Calu3 (cell line): Measurements from ENCODE around the gene YWHAE. TPM values are rescaled to one million over a fixed set of nuclear protein-coding genes. Genes with fewer than 3 reads are reported as not detected.

Experiments used
- BruUV-seq: library from RNA; stranded (reverse); fragments of 400-500 nt; replicated peaks from 2 replicates; lab custom pipeline; 2021; lab: Mats Ljungman, UMichigan
- CTCF ChIA-PET: fragments of 300-600 bp; sonication (Branson Sonifier 250); formaldehyde crosslinking; loops from one replicate; lab custom pipeline; 2022; ENCODE audit warnings: antibody characterized with exemption; lab: Charles Lee
- DNase-seq: peaks from one replicate; pipeline ENCODE4 v3.0.0; 2022
- H3K27ac Mint-ChIP-seq: one replicate; pipeline ENCODE4 v1.8.0; 2022; ENCODE audit warnings: mixed read lengths; ENCODE audit not compliant: unreplicated experiment
- H3K27me3 Mint-ChIP-seq: one replicate; pipeline ENCODE4 v1.8.0; 2022; ENCODE audit warnings: mixed read lengths; ENCODE audit not compliant: unreplicated experiment
- H3K36me3 Mint-ChIP-seq: one replicate; pipeline ENCODE4 v1.8.0; 2022; ENCODE audit warnings: mild to moderate bottlenecking, moderate library complexity, mixed read lengths; ENCODE audit not compliant: insufficient read depth, unreplicated experiment
- H3K4me1 Mint-ChIP-seq: one replicate; pipeline ENCODE4 v1.8.0; 2022; ENCODE audit warnings: mild to moderate bottlenecking, low read depth, mixed read lengths; ENCODE audit not compliant: unreplicated experiment
- H3K4me3 Mint-ChIP-seq: one replicate; pipeline ENCODE4 v1.8.0; 2022; ENCODE audit warnings: mild to moderate bottlenecking, low read depth, moderate library complexity, mixed read lengths; ENCODE audit not compliant: unreplicated experiment
- H3K9me3 Mint-ChIP-seq: one replicate; pipeline ENCODE4 v1.8.0; 2022; ENCODE audit warnings: low read depth, mixed read lengths; ENCODE audit not compliant: unreplicated experiment
- intact Hi-C: fragments of 100-400 bp; cut with micrococcal nuclease; formaldehyde crosslinking; loops from one replicate; pipeline ENCODE4 v1.10.0; 2022; ENCODE audit not compliant: unreplicated experiment
- total RNA-seq: library from RNA; stranded (reverse); gene quantifications from 2 replicates; pipeline ENCODE4 v1.2.3, GENCODE V29; 2022
- TF ChIP-seq, protein P1 (sequence below): fragments of 200-600 bp; IDR thresholded peaks from one replicate; pipeline ENCODE4 v1.8.0; 2022; ENCODE audit warnings: antibody characterized with exemption; ENCODE audit not compliant: unreplicated experiment

YWHAE gene
- total RNA-seq, 1 experiment from 2014 or later, result 504 TPM

DNA sequence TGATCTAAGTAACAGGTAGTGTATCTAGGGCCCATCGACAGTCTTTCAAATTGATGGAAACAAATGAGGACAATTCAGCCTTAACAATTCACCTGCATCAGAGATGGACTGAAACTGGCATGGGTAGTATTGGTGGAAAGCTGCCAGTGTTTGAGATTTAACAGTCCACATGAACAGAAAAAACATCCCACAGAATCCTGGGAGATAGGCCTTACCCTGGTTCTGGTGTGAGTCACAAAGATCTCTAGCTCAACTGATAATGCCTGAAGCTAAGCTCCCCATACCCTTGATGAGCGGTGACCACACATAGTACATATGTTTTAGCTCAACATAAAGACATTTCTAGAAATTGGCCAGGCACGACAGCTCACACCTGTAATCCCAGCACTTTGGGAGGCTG lies 34.1 kb upstream of the YWHAE start:
- no TSS peak for BruUV-seq
- no peaks in the 10 kb centered on the region for H3K4me1 Mint-ChIP-seq
- H3K27ac Mint-ChIP-seq, result no peak overlapping the region
- H3K9me3 Mint-ChIP-seq, result no peaks in the 10 kb centered on the region
- peaks cover 25% of the 10 kb centered on the region for H3K36me3 Mint-ChIP-seq
- TF ChIP-seq, protein P1, sequence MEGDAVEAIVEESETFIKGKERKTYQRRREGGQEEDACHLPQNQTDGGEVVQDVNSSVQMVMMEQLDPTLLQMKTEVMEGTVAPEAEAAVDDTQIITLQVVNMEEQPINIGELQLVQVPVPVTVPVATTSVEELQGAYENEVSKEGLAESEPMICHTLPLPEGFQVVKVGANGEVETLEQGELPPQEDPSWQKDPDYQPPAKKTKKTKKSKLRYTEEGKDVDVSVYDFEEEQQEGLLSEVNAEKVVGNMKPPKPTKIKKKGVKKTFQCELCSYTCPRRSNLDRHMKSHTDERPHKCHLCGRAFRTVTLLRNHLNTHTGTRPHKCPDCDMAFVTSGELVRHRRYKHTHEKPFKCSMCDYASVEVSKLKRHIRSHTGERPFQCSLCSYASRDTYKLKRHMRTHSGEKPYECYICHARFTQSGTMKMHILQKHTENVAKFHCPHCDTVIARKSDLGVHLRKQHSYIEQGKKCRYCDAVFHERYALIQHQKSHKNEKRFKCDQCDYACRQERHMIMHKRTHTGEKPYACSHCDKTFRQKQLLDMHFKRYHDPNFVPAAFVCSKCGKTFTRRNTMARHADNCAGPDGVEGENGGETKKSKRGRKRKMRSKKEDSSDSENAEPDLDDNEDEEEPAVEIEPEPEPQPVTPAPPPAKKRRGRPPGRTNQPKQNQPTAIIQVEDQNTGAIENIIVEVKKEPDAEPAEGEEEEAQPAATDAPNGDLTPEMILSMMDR, result no peak
- H3K27me3 Mint-ChIP-seq, result no peaks in the 10 kb centered on the region
- intact Hi-C loops, result no loop called here
- H3K4me3 Mint-ChIP-seq, result no peak overlapping the region
- no peak for DNase-seq
- CTCF ChIA-PET, result interaction anchor here (0.5 to 1.6 kb wide), 2 partner anchors 11 to 45 kb away, joined by 3 to 7 read pairs; no protein-coding TSS in a partner anchor

DNA sequence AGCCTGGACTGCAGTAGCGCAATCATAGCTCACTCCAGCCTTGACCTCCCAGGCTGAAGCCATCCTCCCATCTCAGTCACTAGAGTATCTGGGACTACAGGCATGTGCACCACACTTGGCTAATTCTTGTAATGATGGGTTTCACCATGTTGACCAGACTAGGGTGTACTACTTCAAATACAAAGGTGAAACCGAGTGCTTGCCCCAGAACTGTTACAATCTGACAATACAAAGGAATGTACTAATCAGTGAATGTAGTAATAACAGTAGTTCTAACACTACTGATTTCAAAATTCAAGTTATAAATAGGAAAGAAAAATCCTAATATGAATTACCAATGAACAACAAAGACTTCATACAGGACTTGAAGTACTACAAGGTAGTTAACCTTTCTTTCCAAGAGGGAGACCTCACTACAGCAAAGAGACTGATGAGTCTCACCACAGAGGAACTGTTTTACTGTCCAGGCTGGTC lies 31.6 kb upstream of the YWHAE start:
- H3K36me3 Mint-ChIP-seq, result peaks cover 29% of the 10 kb centered on the region
- no peak for DNase-seq
- H3K4me3 Mint-ChIP-seq, result no peak overlapping the region
- H3K27me3 Mint-ChIP-seq, result no peaks in the 10 kb centered on the region
- no TSS peak for BruUV-seq
- no peaks in the 10 kb centered on the region for H3K4me1 Mint-ChIP-seq
- CTCF ChIA-PET, result no interaction called here
- no peak overlapping the region for H3K27ac Mint-ChIP-seq
- intact Hi-C loops, result no loop called here
- TF ChIP-seq, protein P1, result no peak
- no peaks in the 10 kb centered on the region for H3K9me3 Mint-ChIP-seq

DNA sequence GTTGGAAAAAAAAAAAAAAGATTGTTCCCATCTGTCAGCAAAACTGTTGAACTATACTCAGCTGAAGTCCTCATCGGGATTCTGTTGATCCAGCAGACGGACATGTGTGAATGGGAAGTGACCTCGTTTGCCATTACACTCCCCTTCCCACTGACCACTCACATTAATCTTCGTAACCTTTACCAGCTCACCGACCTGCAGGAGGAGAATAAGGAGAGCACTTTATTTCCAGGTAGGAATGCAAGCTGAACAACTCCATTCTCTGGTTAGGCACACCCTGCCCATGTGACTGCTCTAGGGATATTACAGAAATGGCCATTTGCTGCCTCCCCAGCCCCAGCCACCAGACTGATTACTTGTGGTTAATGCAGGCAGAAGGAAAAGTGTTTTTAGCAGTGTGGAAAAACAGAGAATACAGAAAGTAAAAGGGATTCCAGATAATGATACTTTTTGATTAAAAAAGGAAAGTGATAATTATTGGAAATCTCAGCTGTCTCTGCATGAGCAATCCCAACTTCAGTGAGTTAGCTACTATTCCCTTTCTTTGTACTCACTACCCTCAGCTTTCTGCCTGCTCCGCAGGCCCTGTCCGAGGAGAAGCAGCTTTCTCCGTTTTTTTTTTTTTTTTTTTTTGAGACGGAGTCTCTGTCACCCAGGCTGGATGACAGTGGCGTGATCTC lies 23.6 kb upstream of the YWHAE start:
- H3K36me3 Mint-ChIP-seq, result peaks cover 36% of the 10 kb centered on the region

DNA sequence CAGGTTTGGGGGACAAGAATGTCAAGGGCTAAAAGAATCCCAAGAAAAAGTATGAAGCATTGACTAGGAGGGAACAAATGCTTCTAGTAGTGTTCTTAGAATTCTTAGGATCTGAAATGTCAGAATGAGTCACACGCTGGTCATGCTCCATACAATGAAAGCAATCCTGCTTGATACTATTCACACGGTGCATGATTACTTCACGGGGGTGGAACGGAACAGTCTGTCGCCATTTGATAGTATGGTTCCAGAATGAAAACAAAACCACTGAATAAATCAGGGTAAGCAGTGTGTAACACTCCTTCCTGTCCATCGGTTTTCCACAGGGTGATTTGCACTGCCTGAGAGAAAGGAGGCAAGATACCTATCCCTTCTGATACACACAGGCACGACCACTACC lies 22.9 kb upstream of the YWHAE start:
- Mint-ChIP-seq H3K36me3 (peaks cover 37% of the 10 kb centered on the region), H3K27ac (peak overlapping the region; percentile 27), H3K4me3 (no peak overlapping the region), H3K27me3 (no peaks in the 10 kb centered on the region), H3K4me1 (peaks cover 22% of the 10 kb centered on the region), H3K9me3 (no peaks in the 10 kb centered on the region)
- intact Hi-C loops, result no loop called here
- no TSS peak for BruUV-seq
- DNase-seq, result peak; percentile 4
- TF ChIP-seq, protein P1, result no peak
- CTCF ChIA-PET, result interaction anchor here (1.1 to 1.2 kb wide), 2 partner anchors 11 to 58 kb away, joined by 3 to 7 read pairs; no protein-coding TSS in a partner anchor

More for the DNA sequence above, 23.6 kb upstream of the YWHAE start:
- no peak for DNase-seq
- Mint-ChIP-seq H3K27ac (no peak overlapping the region), H3K4me1 (peaks cover 22% of the 10 kb centered on the region), H3K4me3 (no peak overlapping the region), H3K9me3 (no peaks in the 10 kb centered on the region), H3K27me3 (no peaks in the 10 kb centered on the region)
- CTCF ChIA-PET, result interaction anchor here (0.6 to 1.2 kb wide), 4 partner anchors 10 to 92 kb away, joined by 3 to 7 read pairs (median 3); no protein-coding TSS in a partner anchor
- intact Hi-C loops, result no loop called here
- no TSS peak for BruUV-seq
- TF ChIP-seq, protein P1, result no peak
